CD4-positive, alpha-beta T cell (primary cell): ENCODE data around the gene MEAF6. TPM values are rescaled to one million over a fixed set of nuclear protein-coding genes. Genes with fewer than 3 reads are reported as not detected.

Experiments
- ATAC-seq: fragments of 200-7000 bp; cut with Tn5 transposase; one replicate; pipeline ENCODE4 v1.10.0; 2022; ENCODE audit warnings: mild to moderate bottlenecking; ENCODE audit not compliant: poor library complexity
- CTCF ChIA-PET: fragments of 350-600 bp; sonication (Branson Sonifier 250); formaldehyde crosslinking; loops from one replicate; lab custom pipeline; 2021; ENCODE audit warnings: antibody characterized with exemption, inconsistent platforms; lab: Charles Lee
- POLR2A ChIA-PET: fragments of 350-600 bp; sonication (Branson Sonifier 250); formaldehyde crosslinking; loops from one replicate; lab custom pipeline; 2021; ENCODE audit warnings: antibody characterized with exemption, inconsistent platforms; lab: Charles Lee
- DNase-seq, 14 experiments: peaks; one replicate each; pipeline ENCODE4 v3.0.0-alpha.2; 2013 to 2020; ENCODE audit warnings: mixed read lengths in 2 of 14
- H3K27ac ChIP-seq, 2 donors: one replicate each; pipeline versions ENCODE4 v1.5.1 to v1.7.0; 2013; ENCODE audit warnings: low read length in 2 of 2, low read depth in 1 of 2, mild to moderate bottlenecking in 1 of 2
- H3K27me3 ChIP-seq, 2 experiments: 1 replicate in 1 of 2; 2 replicates in 1 of 2; pipeline versions ENCODE4 v1.6.1 to v1.7.0; 2013; ENCODE audit warnings: low read length in 2 of 2, control low read depth in 1 of 2, mild to moderate bottlenecking in 1 of 2, moderate library complexity in 1 of 2; ENCODE audit not compliant: insufficient read depth in 2 of 2, control insufficient read depth in 1 of 2
- H3K36me3 ChIP-seq: one replicate; pipeline ENCODE4 v1.6.1; 2013; ENCODE audit warnings: low read length, control low read depth; ENCODE audit not compliant: insufficient read depth
- H3K4me1 ChIP-seq: one replicate; pipeline ENCODE4 v1.6.1; 2013; ENCODE audit warnings: low read length, control low read depth; ENCODE audit not compliant: insufficient read depth
- H3K4me3 ChIP-seq: one replicate; pipeline ENCODE4 v1.5.1; 2013; ENCODE audit warnings: mild to moderate bottlenecking, low read length, moderate library complexity
- H3K9me3 ChIP-seq, 2 experiments: 1 replicate in 1 of 2; 2 replicates in 1 of 2; pipeline versions ENCODE4 v1.6.1 to v1.7.0; 2013; ENCODE audit warnings: low read length in 2 of 2, mild to moderate bottlenecking in 2 of 2, control low read depth in 1 of 2, moderate library complexity in 1 of 2; ENCODE audit not compliant: control insufficient read depth in 1 of 2, insufficient read depth in 1 of 2
- H3K27ac Mint-ChIP-seq: one replicate; pipeline ENCODE4 v1.8.0; 2020; ENCODE audit warnings: mixed read lengths
- H3K27me3 Mint-ChIP-seq: one replicate; pipeline ENCODE4 v1.8.0; 2021; ENCODE audit warnings: mixed read lengths
- H3K36me3 Mint-ChIP-seq: one replicate; pipeline ENCODE4 v1.8.0; 2021; ENCODE audit warnings: low read depth, mixed read lengths
- H3K4me1 Mint-ChIP-seq: one replicate; pipeline ENCODE4 v1.8.0; 2021; ENCODE audit warnings: low read depth, mixed read lengths
- H3K4me3 Mint-ChIP-seq: one replicate; pipeline ENCODE4 v1.8.0; 2020; ENCODE audit warnings: mild to moderate bottlenecking, mixed read lengths
- H3K9me3 Mint-ChIP-seq: one replicate; pipeline ENCODE4 v1.8.0; 2020; ENCODE audit warnings: mixed read lengths
- CTCF ChIP-seq: fragments of 200-600 bp; IDR thresholded peaks from one replicate; pipeline ENCODE4 v1.8.0; 2022; ENCODE audit warnings: antibody characterized with exemption, mild to moderate bottlenecking
- intact Hi-C, 2 experiments: fragments of 100-400 bp; cut with DNase I in 1 of 2; cut with micrococcal nuclease in 1 of 2; formaldehyde crosslinking; loops; one replicate each; pipeline versions ENCODE4 v1.15.1 to v1.9.0; 2023 to 2025; cut with DNase I, micrococcal nuclease
- total RNA-seq, 174 experiments: library from RNA in 2 of 174; stranded (reverse) in 2 of 174; gene quantifications; one replicate each; pipeline ENCODE4 v1.2.3 and lab custom pipeline; 2021 to 2026

Gene MEAF6
- total RNA-seq, 2 experiments from 2014 or later: 39.0 to 41.5 TPM

DNA sequence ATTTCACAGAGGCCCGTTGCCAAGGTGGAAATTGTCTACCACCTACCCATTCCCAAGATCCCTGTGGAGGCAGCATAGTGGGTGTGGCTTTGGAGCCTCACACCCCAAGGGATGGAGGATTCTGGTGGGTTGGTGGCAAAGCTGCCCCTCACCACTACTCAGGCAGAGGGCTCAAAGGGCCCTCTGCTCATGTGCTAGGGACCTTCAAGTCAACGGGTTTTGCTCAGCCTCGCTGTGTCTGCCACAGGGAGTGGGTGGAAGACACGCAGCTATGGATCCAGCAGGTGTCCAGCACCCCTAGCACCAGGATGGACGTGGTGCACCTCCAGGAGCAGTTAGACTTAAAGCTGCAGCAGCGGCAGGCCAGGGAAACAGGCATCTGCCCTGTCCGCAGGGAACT is 44.5 kb upstream of the MEAF6 start:
- ChIA-PET CTCF (no interaction called here), POLR2A (no interaction called here)
- Histone ChIP-seq H3K27ac (no peak overlapping the region), H3K4me1 (peaks cover 5% of the 10 kb centered on the region), H3K9me3 (no peaks in the 10 kb centered on the region), H3K4me3 (no peak overlapping the region), H3K36me3 (no peaks in the 10 kb centered on the region), H3K27me3 (no peaks in the 10 kb centered on the region)
- no peak overlapping the region for H3K4me3 Mint-ChIP-seq
- peaks cover 4% of the 10 kb centered on the region for H3K4me1 Mint-ChIP-seq
- peaks cover 2% of the 10 kb centered on the region for H3K36me3 Mint-ChIP-seq
- no peaks in the 10 kb centered on the region for H3K9me3 Mint-ChIP-seq
- DNase-seq (no peak), ATAC-seq (no peak)
- TF ChIP-seq CTCF: no peak
- peaks cover 4% of the 10 kb centered on the region for H3K27me3 Mint-ChIP-seq
- intact Hi-C loops: loop anchor here in 1 of 2 experiments (5.0 kb wide), 2 partner anchors 102 to 303 kb away; no protein-coding TSS in a partner anchor
- H3K27ac Mint-ChIP-seq: no peak overlapping the region

DNA sequence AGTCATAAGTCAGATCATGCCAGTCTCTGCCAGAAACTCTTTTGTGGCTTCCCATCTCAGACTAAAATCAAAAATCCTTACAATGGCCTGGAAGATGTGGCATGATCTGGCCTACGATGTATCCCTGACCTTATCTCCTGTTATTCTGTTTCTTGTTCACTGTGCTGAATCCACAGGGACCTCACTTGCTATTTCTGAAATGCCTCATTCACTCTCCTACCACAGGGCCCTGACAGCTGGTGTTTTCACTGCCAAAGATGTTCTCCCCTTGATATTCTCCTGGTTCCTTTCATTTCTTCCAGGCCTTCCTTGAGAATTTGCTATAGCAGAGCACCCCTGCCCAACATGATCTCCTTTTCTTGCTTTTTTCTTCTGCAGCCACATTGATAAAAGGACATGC is 43.8 kb upstream of the MEAF6 start:
- TF ChIP-seq CTCF: no peak
- Mint-ChIP-seq H3K27ac (no peak overlapping the region), H3K36me3 (peaks cover 8% of the 10 kb centered on the region), H3K4me1 (peaks cover 10% of the 10 kb centered on the region), H3K4me3 (no peak overlapping the region), H3K9me3 (no peaks in the 10 kb centered on the region), H3K27me3 (peaks cover 4% of the 10 kb centered on the region)
- Histone ChIP-seq H3K27ac (no peak overlapping the region), H3K27me3 (no peaks in the 10 kb centered on the region), H3K9me3 (no peaks in the 10 kb centered on the region), H3K36me3 (no peaks in the 10 kb centered on the region), H3K4me1 (peaks cover 8% of the 10 kb centered on the region), H3K4me3 (no peak overlapping the region)
- ChIA-PET CTCF (no interaction called here), POLR2A (no interaction called here)
- DNase-seq: no peak
- intact Hi-C loops: loop anchor here in 1 of 2 experiments (5.0 kb wide), 2 partner anchors 101 to 304 kb away; no protein-coding TSS in a partner anchor
- no peak for ATAC-seq

GRCh38 chr1:37557402-37557801 is 42.8 kb upstream of the MEAF6 start:
- DNase-seq: no peak
- Mint-ChIP-seq H3K36me3 (peaks cover 18% of the 10 kb centered on the region), H3K9me3 (no peaks in the 10 kb centered on the region), H3K27ac (no peak overlapping the region), H3K4me1 (peaks cover 20% of the 10 kb centered on the region), H3K27me3 (peaks cover 4% of the 10 kb centered on the region), H3K4me3 (no peak overlapping the region)
- no peaks in the 10 kb centered on the region for H3K9me3 ChIP-seq
- TF ChIP-seq CTCF: no peak
- no peak overlapping the region for H3K4me3 ChIP-seq
- H3K27ac ChIP-seq: no peak overlapping the region
- peaks cover 3% of the 10 kb centered on the region for H3K36me3 ChIP-seq
- intact Hi-C loops: loop anchor here in 1 of 2 experiments (5.0 kb wide), 2 partner anchors 100 to 305 kb away; no protein-coding TSS in a partner anchor
- peaks cover 18% of the 10 kb centered on the region for H3K4me1 ChIP-seq
- no peak for ATAC-seq
- CTCF ChIA-PET: no interaction called here
- POLR2A ChIA-PET: interaction anchor here (1.1 kb wide), 1 partner anchor 37 kb away, joined by 3 read pairs; no protein-coding TSS in a partner anchor
- no peaks in the 10 kb centered on the region for H3K27me3 ChIP-seq
